ENCODE data around the gene MAGI2.

Gene MAGI2

DNA sequence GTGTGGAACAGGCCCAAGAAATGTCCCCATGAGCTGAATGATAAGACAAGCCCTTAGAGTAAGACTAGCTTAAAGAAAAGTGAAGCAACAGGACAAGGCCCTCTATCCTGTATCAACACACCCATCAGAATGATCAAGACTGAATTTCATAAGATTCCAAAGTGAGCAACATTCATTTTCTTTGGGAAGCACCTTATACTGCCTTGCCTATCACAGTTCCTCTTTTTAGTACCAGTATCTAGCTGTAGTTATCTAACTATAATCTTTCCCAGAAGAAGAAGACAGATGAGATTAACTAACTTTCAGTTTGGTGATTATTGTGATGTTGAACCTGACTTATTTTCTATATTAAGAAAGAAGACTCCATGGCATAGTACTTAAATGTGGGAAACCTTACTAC, 1263.7 kb downstream of the MAGI2 start:
- Histone ChIP-seq H3K9me3 (ENCODE audit: control insufficient read depth, insufficient read depth, low read length) (no peaks in the 10 kb centered on the region), H4K20me1 (ENCODE audit: control insufficient read depth, insufficient read depth, low read depth, low read length) (no peaks in the 10 kb centered on the region), H3K36me3 (ENCODE audit: control insufficient read depth, low read length) (no peaks in the 10 kb centered on the region), H3K27ac (ENCODE audit: low read depth, low read length) (no peak overlapping the region), H3K4me3 (ENCODE audit: low read length) (no peak overlapping the region), H3K4me2 (ENCODE audit: low read length) (no peak overlapping the region), H3K79me2 (ENCODE audit: control insufficient read depth, low read length) (no peaks in the 10 kb centered on the region), H3K4me1 (ENCODE audit: control insufficient read depth, low read length) (no peaks in the 10 kb centered on the region), H3F3A (ENCODE audit: control insufficient read depth, insufficient read depth) (no peaks in the 10 kb centered on the region), H3K9me2 (replicated peaks; ENCODE audit: control insufficient read depth, low read length) (no peaks in the 10 kb centered on the region), H3K27me3 (ENCODE audit: control insufficient read depth, low read length) (no peaks in the 10 kb centered on the region)
- TF ChIP-seq EZH2phosphoT487 (IDR thresholded peaks at IDR 0.05; ENCODE audit: borderline replicate concordance, low read length) = no peak
- TF ChIP-seq, protein P1, sequence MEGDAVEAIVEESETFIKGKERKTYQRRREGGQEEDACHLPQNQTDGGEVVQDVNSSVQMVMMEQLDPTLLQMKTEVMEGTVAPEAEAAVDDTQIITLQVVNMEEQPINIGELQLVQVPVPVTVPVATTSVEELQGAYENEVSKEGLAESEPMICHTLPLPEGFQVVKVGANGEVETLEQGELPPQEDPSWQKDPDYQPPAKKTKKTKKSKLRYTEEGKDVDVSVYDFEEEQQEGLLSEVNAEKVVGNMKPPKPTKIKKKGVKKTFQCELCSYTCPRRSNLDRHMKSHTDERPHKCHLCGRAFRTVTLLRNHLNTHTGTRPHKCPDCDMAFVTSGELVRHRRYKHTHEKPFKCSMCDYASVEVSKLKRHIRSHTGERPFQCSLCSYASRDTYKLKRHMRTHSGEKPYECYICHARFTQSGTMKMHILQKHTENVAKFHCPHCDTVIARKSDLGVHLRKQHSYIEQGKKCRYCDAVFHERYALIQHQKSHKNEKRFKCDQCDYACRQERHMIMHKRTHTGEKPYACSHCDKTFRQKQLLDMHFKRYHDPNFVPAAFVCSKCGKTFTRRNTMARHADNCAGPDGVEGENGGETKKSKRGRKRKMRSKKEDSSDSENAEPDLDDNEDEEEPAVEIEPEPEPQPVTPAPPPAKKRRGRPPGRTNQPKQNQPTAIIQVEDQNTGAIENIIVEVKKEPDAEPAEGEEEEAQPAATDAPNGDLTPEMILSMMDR (IDR thresholded peaks at IDR 0.05; ENCODE audit: low read depth, low read length, poor library complexity, severe bottlenecking) = no peak

DNA sequence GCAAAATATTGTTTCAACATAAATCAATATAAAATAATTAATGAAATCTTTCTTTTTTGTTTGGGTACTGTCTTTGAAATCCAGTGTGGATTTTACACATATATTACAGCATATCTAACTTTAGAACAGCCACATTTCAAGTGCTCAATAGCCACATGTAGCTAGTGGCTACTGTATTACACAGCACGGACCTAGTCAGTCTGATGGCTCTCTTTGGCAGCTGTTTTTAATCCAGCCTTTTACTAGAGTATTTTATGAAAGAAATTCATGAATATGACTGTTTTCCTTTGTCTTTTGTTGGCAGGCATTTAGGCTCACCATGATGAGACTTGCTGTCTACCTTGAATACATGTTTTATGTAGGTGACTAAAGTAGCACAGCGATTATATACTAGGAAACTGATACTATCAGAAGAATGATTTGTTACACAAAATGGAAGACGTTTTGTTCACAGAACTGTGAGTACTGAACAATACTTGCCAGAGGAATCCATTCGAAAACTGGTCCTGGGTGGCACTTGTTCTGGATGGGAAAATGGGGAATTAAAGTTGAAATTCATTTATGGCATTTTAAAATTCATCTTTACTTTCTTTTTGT, 1268.2 kb downstream of the MAGI2 start:
- Histone ChIP-seq H3F3A (ENCODE audit: control insufficient read depth, insufficient read depth) (no peaks in the 10 kb centered on the region), H3K4me2 (ENCODE audit: low read length) (no peak overlapping the region), H3K36me3 (ENCODE audit: control insufficient read depth, low read length) (no peaks in the 10 kb centered on the region), H4K20me1 (ENCODE audit: control insufficient read depth, insufficient read depth, low read depth, low read length) (no peaks in the 10 kb centered on the region), H3K79me2 (ENCODE audit: control insufficient read depth, low read length) (no peaks in the 10 kb centered on the region), H3K9me2 (replicated peaks; ENCODE audit: control insufficient read depth, low read length) (no peaks in the 10 kb centered on the region), H3K4me3 (ENCODE audit: low read length) (no peak overlapping the region), H3K27me3 (ENCODE audit: control insufficient read depth, low read length) (0 out of 2 replicates have a peak, but pooled peaks cover 3% of the 10 kb centered on the region), H3K27ac (ENCODE audit: low read depth, low read length) (no peak overlapping the region), H3K4me1 (ENCODE audit: control insufficient read depth, low read length) (no peaks in the 10 kb centered on the region), H3K9me3 (ENCODE audit: control insufficient read depth, insufficient read depth, low read length) (no peaks in the 10 kb centered on the region)
- TF ChIP-seq, protein P1 (IDR thresholded peaks at IDR 0.05; ENCODE audit: low read depth, low read length, poor library complexity, severe bottlenecking) = no peak
- TF ChIP-seq EZH2phosphoT487 (IDR thresholded peaks at IDR 0.05; ENCODE audit: borderline replicate concordance, low read length) = no peak

DNA sequence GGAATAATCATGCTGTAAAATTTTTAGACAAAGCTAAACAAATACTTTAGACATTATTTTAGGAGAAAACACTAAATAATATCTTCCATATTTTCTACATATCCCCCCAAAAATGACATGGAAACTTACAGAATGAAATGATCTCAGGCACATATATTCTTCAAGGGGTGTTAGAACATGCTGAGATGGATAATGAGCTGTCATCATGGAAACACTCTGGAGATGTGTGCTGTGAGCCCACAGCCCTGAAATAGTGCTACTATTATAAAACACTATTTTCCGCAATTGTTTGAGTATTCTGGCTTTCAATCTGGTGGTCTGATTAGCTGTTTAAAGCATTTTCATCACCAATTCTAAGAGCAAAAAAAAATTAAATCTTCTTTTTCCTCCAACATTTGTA, 1269.2 kb downstream of the MAGI2 start:
- no peaks in the 10 kb centered on the region for H3K4me1 ChIP-seq (ENCODE audit: control insufficient read depth, low read length)
- H3K27ac ChIP-seq (ENCODE audit: low read depth, low read length) = no peak overlapping the region
- 0 out of 2 replicates have a peak, but pooled peaks cover 3% of the 10 kb centered on the region for H3K27me3 ChIP-seq (ENCODE audit: control insufficient read depth, low read length)
- H3K9me3 ChIP-seq (ENCODE audit: control insufficient read depth, insufficient read depth, low read length) = no peaks in the 10 kb centered on the region
- H3K79me2 ChIP-seq (ENCODE audit: control insufficient read depth, low read length) = no peaks in the 10 kb centered on the region
- H3K4me3 ChIP-seq (ENCODE audit: low read length) = no peak overlapping the region
- no peaks in the 10 kb centered on the region for H3K36me3 ChIP-seq (ENCODE audit: control insufficient read depth, low read length)
- no peak overlapping the region for H3K4me2 ChIP-seq (ENCODE audit: low read length)
- TF ChIP-seq, protein P1 (IDR thresholded peaks at IDR 0.05; ENCODE audit: low read depth, low read length, poor library complexity, severe bottlenecking) = no peak
- no peak for TF ChIP-seq EZH2phosphoT487 (IDR thresholded peaks at IDR 0.05; ENCODE audit: borderline replicate concordance, low read length)
- H3F3A ChIP-seq (ENCODE audit: control insufficient read depth, insufficient read depth) = no peaks in the 10 kb centered on the region
- H3K9me2 ChIP-seq (replicated peaks; ENCODE audit: control insufficient read depth, low read length) = no peaks in the 10 kb centered on the region
- no peaks in the 10 kb centered on the region for H4K20me1 ChIP-seq (ENCODE audit: control insufficient read depth, insufficient read depth, low read depth, low read length)
